Measurements from ENCODE around the gene ZGPAT. TPM values are rescaled to one million over a fixed set of nuclear protein-coding genes. Genes with fewer than 3 reads are reported as not detected.

The ZGPAT gene
- total and polyA plus RNA-seq, 2 donors (not counting 3 experiments of a cell fraction or from before 2014, with no cell fraction given), result 23.1 to 29.3 TPM

- Histone ChIP-seq H3K9me3 (replicated peaks; ENCODE audit: control insufficient read depth, insufficient read depth, low read length) (no peaks in the 10 kb centered on the region), H3K27ac (ENCODE audit: insufficient read depth, low read depth, low read length) (no peak overlapping the region), H4K20me1 (replicated peaks; ENCODE audit: control insufficient read depth, extremely low read depth, insufficient read depth, low read length) (no peaks in the 10 kb centered on the region), H3K36me3 (ENCODE audit: control insufficient read depth in 2 of 2, extremely low read depth in 1 of 2, insufficient read depth in 2 of 2, low read length in 2 of 2) (no peaks in the 10 kb centered on the region), H3K4me1 (ENCODE audit: control insufficient read depth, extremely low read depth, insufficient read depth, low read length) (peaks cover 6% of the 10 kb centered on the region), H3K4me3 (replicated peaks in 1 of 3; ENCODE audit: insufficient read depth in 1 of 3, low read depth in 1 of 3, low read length in 3 of 3) (no peak overlapping the region), H3K4me2 (ENCODE audit: insufficient read depth, low read length) (no peak overlapping the region), H3K9me1 (replicated peaks; ENCODE audit: control insufficient read depth, extremely low read depth, insufficient read depth, low read length) (no peaks in the 10 kb centered on the region), H2AFZ (ENCODE audit: low read depth, low read length) (no peak overlapping the region), H3K79me2 (ENCODE audit: control insufficient read depth, insufficient read depth, low read length) (no peaks in the 10 kb centered on the region), H3K9ac (replicated peaks; ENCODE audit: extremely low read depth, insufficient read depth, low read length) (no peak overlapping the region), H3K27me3 (ENCODE audit: control insufficient read depth in 2 of 2, insufficient read depth in 2 of 2, low read length in 2 of 2) (no peaks in the 10 kb centered on the region)
- POLR2A ChIA-PET, result interaction anchor here (0.7 kb wide), 1 partner anchor 177 kb away, joined by 4 read pairs; no protein-coding TSS in a partner anchor
- intact Hi-C loops (cut with micrococcal nuclease), result no loop called here
- CTCF ChIA-PET, result interaction anchor here (2.5 kb wide), 1 partner anchor 92 kb away, joined by 24 read pairs; the partner anchor contains the start of gene TPD52L2
- DNase-seq (ENCODE audit: low read depth, low spot score), result no peak
- dilution Hi-C loops (cut with MboI; ENCODE audit: extremely low pct_ligation_motif_present, low sequenced_read_pairs), result no loop called here
- TF ChIP-seq GATA2 (IDR thresholded peaks at IDR 0.05; ENCODE audit: insufficient read depth, insufficient read length, low read depth, low read length), result no peak
- TF ChIP-seq POLR2AphosphoS5 (IDR thresholded peaks at IDR 0.05; ENCODE audit: insufficient read depth, low read depth, low read length), result no peak
- TF ChIP-seq MAX (IDR thresholded peaks at IDR 0.05; ENCODE audit: insufficient read depth, insufficient read length), result no peak
- TF ChIP-seq MYC (IDR thresholded peaks at IDR 0.05; ENCODE audit: low read depth, low read length), result no peak
- TF ChIP-seq POLR2A (IDR thresholded peaks at IDR 0.05; ENCODE audit: low read depth, low read length), result no peak
- no peak for TF ChIP-seq FOS (IDR thresholded peaks at IDR 0.05; ENCODE audit: borderline replicate concordance, insufficient read depth, low read length)
- no peak for TF ChIP-seq CTCF (IDR thresholded peaks at IDR 0.05; ENCODE audit: extremely low read depth in 1 of 2, insufficient read depth in 1 of 2, low read depth in 1 of 2, low read length in 2 of 2)
- no peak for TF ChIP-seq JUN (IDR thresholded peaks at IDR 0.05; ENCODE audit: borderline replicate concordance, insufficient read depth, insufficient read length, low read depth)
- TF ChIP-seq EZH2 (IDR thresholded peaks at IDR 0.05; ENCODE audit: borderline replicate concordance, low read depth, low read length, severe bottlenecking), result no peak
- no peak for FAIRE-seq
- BruUV-seq (replicated peaks), result no TSS peak
Measured at GRCh38 chr20:63772781-63773518, 65.1 kb downstream of the ZGPAT start.
